SK-N-SH (cell line): ENCODE results near the gene CLSTN2. TPM values are rescaled to one million over a fixed set of nuclear protein-coding genes. Genes with fewer than 3 reads are reported as not detected.

Source experiments
- CTCF ChIA-PET: fragments of 300-600, 350-600 bp; formaldehyde crosslinking; extraction: SDS; loops from one replicate; lab custom pipeline; 2021; lab: Yijun Ruan, JAX
- POLR2A ChIA-PET: fragments of 350-600 bp; sonication (Branson Sonifier 250); formaldehyde crosslinking; extraction: SDS; loops from one replicate; lab custom pipeline; 2020; ENCODE audit warnings: antibody characterized with exemption, inconsistent platforms; lab: Yijun Ruan, JAX
- DNase-seq: peaks from one replicate; pipeline ENCODE4 v3.0.0; 2012
- H2AFZ ChIP-seq: fragments of 200-600 bp; sonication (generic); 2 replicates; pipeline ENCODE4 v1.8.1; 2016; ENCODE audit warnings: antibody characterized with exemption, mild to moderate bottlenecking, low read depth
- H3F3A ChIP-seq: fragments of 200-600 bp; sonication (generic); replicated peaks from 2 replicates; pipeline ENCODE3; 2016; ENCODE audit warnings: antibody characterized with exemption, mild to moderate bottlenecking; ENCODE audit not compliant: insufficient read depth
- H3K27ac ChIP-seq, 2 experiments: fragments of 200-500 bp in 1 of 2; fragments of 200-600 bp in 1 of 2; sonication (Bioruptor generic) in 1 of 2; sonication (generic), shearing (Covaris generic) in 1 of 2; 2 replicates each; pipeline versions ENCODE4 v1.5.1 to v1.6.1; 2014 to 2016; ENCODE audit warnings: low read depth in 2 of 2, inconsistent platforms in 1 of 2, low read length in 1 of 2, mild to moderate bottlenecking in 1 of 2, mixed read lengths in 1 of 2
- H3K27me3 ChIP-seq: fragments of 200-600 bp; sonication (generic), shearing (Covaris generic); 2 replicates; pipeline ENCODE4 v1.6.1; 2016; ENCODE audit warnings: mixed run types; ENCODE audit not compliant: insufficient read depth
- H3K36me3 ChIP-seq, 2 experiments: fragments of 200-500 bp in 1 of 2; fragments of 200-600 bp in 1 of 2; sonication (Bioruptor generic) in 1 of 2; sonication (generic) in 1 of 2; replicated peaks in 1 of 2; 2 replicates each; pipeline versions ENCODE3 to v1.5.1; 2014 to 2016; ENCODE audit warnings: low read length in 1 of 2, mild to moderate bottlenecking in 1 of 2; ENCODE audit not compliant: insufficient read depth in 2 of 2, control insufficient read depth in 1 of 2
- H3K4me1 ChIP-seq, 2 experiments: fragments of 200-500 bp in 1 of 2; fragments of 200-600 bp in 1 of 2; sonication (Bioruptor generic) in 1 of 2; sonication (generic), shearing (Covaris generic) in 1 of 2; 2 replicates each; pipeline versions ENCODE4 v1.5.1 to v1.6.1; 2014 to 2016; ENCODE audit warnings: low read depth in 1 of 2, low read length in 1 of 2, mixed run types in 1 of 2; ENCODE audit not compliant: insufficient read depth in 2 of 2, control insufficient read depth in 1 of 2
- H3K4me2 ChIP-seq: fragments of 200-600 bp; sonication (generic), shearing (Covaris generic); 2 replicates; pipeline ENCODE4 v1.6.1; 2017; ENCODE audit warnings: mixed run types
- H3K4me3 ChIP-seq, 2 experiments: fragments of 200-500 bp in 1 of 2; fragments of 200-600 bp in 1 of 2; sonication (Bioruptor generic) in 1 of 2; sonication (generic), shearing (Covaris generic) in 1 of 2; 2 replicates each; pipeline versions ENCODE4 v1.5.1 to v1.8.1; 2014 to 2016; ENCODE audit warnings: low read depth in 2 of 2, inconsistent platforms in 1 of 2, low read length in 1 of 2, mild to moderate bottlenecking in 1 of 2, mixed read lengths in 1 of 2, moderate library complexity in 1 of 2
- H3K79me2 ChIP-seq: fragments of 200-600 bp; sonication (generic); 2 replicates; pipeline ENCODE4 v1.8.1; 2017; ENCODE audit warnings: mild to moderate bottlenecking; ENCODE audit not compliant: insufficient read depth
- H3K9ac ChIP-seq: fragments of 200-600 bp; sonication (generic); 2 replicates; pipeline ENCODE4 v1.6.1; 2017; ENCODE audit warnings: mixed run types
- H3K9me2 ChIP-seq: fragments of 200-600 bp; sonication (generic); 2 replicates; pipeline ENCODE4 v1.6.1; 2017; ENCODE audit warnings: mixed run types
- H3K9me3 ChIP-seq: fragments of 200-600 bp; sonication (generic); 2 replicates; pipeline ENCODE4 v1.6.1; 2017; ENCODE audit warnings: mixed run types, mild to moderate bottlenecking, moderate library complexity
- H4K20me1 ChIP-seq: fragments of 200-600 bp; sonication (generic); 2 replicates; pipeline ENCODE4 v1.6.1; 2017; ENCODE audit warnings: mild to moderate bottlenecking, mixed run types; ENCODE audit not compliant: insufficient read depth
- FOSL2 ChIP-seq: IDR thresholded peaks from 2 replicates; pipeline ENCODE4 v1.4.0; 2012; ENCODE audit warnings: low read depth, mild to moderate bottlenecking, moderate library complexity, borderline replicate concordance
- FOXJ3 ChIP-seq: sonication (generic); formaldehyde crosslinking; IDR thresholded peaks from 2 replicates; pipeline ENCODE4 v1.5.1; 2020; ENCODE audit warnings: mild to moderate bottlenecking, missing genetic modification reagents
- NRF1 ChIP-seq: IDR thresholded peaks from 2 replicates; pipeline ENCODE4 v1.6.1; 2012; ENCODE audit warnings: low read depth, mild to moderate bottlenecking, low read length
- POLR2AphosphoS5 ChIP-seq: IDR thresholded peaks from 2 replicates; pipeline ENCODE4 v1.6.1; 2012; ENCODE audit warnings: low read depth, low read length
- RAD21 ChIP-seq: IDR thresholded peaks from 2 replicates; pipeline ENCODE4 v1.6.1; 2012; ENCODE audit warnings: mild to moderate bottlenecking, low read length
- RFX5 ChIP-seq: IDR thresholded peaks from 2 replicates; pipeline ENCODE4 v1.6.1; 2012; ENCODE audit warnings: mild to moderate bottlenecking, improper control_type of control experiment, low read length
- TAF1 ChIP-seq: IDR thresholded peaks from 2 replicates; pipeline ENCODE4 v1.6.1; 2012; ENCODE audit warnings: low read depth, mild to moderate bottlenecking, low read length, moderate library complexity, borderline replicate concordance
- WGBS: methylation state at CpG from one replicate; pipeline ENCODE4 v1.1.6; 2017; ENCODE audit warnings: low lambda C conversion rate; 5-methylcytosine and 5-hydroxymethylcytosine counted together
- polyA plus RNA-seq, 3 experiments: library from polyadenylated mRNA; depleted of rRNA; stranded (reverse); fragments of >200 nt; gene quantifications; 2 replicates each; pipeline ENCODE4 v1.2.3, GENCODE V29; 2012
- TF ChIP-seq, protein P1 (sequence below): fragments of 200-600 bp; sonication (generic); IDR thresholded peaks from 2 replicates; pipeline ENCODE4 v1.6.1; 2017; ENCODE audit warnings: antibody characterized with exemption, mild to moderate bottlenecking, moderate library complexity
- TF ChIP-seq, protein P2 (sequence below): fragments of 150-350 bp; IDR thresholded peaks from 2 replicates; pipeline ENCODE4 v1.6.1; 2016; ENCODE audit warnings: mild to moderate bottlenecking, low read depth, low read length
- TF ChIP-seq, protein P3 (sequence below): IDR thresholded peaks from 2 replicates; pipeline ENCODE4; 2012
- TF ChIP-seq, protein P4 (sequence below): IDR thresholded peaks from 2 replicates; pipeline ENCODE4 v1.4.0; 2012; ENCODE audit warnings: low read depth, borderline replicate concordance
- TF ChIP-seq, protein P5 (sequence below): IDR thresholded peaks from 2 replicates; pipeline ENCODE4 v1.6.1; 2012; ENCODE audit warnings: mild to moderate bottlenecking, low read depth, low read length, moderate library complexity

The CLSTN2 gene
- polyA plus RNA-seq, 1 of the 3 experiments (the other 2 are of a cell fraction), result 0.02 TPM

DNA sequence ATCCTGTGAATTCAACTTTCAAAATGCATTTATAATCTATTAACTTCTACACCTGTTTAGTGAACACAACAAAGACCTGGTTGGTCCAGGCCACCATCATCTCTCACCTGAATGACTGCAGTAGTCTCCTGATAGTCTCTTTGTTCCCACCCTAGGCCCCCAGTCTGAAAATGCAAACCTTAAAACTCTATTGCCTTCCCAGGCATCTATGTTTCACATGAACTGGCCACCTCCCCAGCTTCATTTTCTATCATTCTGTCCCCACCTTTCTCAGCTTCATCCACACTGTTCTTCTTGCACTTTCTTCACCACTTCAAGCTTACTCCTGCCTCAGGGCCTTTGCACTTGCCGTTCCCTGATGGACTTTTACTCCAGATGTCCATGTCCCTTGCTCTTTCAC lies 45.0 kb downstream of the CLSTN2 start:
- Histone ChIP-seq H3K4me2 (no peak overlapping the region), H3K27me3 (no peaks in the 10 kb centered on the region), H3K9ac (no peak overlapping the region), H3F3A (no peaks in the 10 kb centered on the region), H3K36me3 (no peaks in the 10 kb centered on the region), H4K20me1 (no peaks in the 10 kb centered on the region), H3K4me3 (no peak overlapping the region), H3K9me2 (no peaks in the 10 kb centered on the region), H3K4me1 (peaks cover 0 to 28% of the 10 kb centered on the region in 2 experiments; a peak in 2 of 4 replicates), H3K79me2 (no peaks in the 10 kb centered on the region), H2AFZ (no peak overlapping the region), H3K9me3 (no peaks in the 10 kb centered on the region), H3K27ac (no peak overlapping the region)
- 11% methylated on average over 1 of the region's 1 CpG for WGBS
- no peak for TF ChIP-seq FOSL2
- TF ChIP-seq, protein P1, sequence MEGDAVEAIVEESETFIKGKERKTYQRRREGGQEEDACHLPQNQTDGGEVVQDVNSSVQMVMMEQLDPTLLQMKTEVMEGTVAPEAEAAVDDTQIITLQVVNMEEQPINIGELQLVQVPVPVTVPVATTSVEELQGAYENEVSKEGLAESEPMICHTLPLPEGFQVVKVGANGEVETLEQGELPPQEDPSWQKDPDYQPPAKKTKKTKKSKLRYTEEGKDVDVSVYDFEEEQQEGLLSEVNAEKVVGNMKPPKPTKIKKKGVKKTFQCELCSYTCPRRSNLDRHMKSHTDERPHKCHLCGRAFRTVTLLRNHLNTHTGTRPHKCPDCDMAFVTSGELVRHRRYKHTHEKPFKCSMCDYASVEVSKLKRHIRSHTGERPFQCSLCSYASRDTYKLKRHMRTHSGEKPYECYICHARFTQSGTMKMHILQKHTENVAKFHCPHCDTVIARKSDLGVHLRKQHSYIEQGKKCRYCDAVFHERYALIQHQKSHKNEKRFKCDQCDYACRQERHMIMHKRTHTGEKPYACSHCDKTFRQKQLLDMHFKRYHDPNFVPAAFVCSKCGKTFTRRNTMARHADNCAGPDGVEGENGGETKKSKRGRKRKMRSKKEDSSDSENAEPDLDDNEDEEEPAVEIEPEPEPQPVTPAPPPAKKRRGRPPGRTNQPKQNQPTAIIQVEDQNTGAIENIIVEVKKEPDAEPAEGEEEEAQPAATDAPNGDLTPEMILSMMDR, result no peak
- TF ChIP-seq, protein P2, sequence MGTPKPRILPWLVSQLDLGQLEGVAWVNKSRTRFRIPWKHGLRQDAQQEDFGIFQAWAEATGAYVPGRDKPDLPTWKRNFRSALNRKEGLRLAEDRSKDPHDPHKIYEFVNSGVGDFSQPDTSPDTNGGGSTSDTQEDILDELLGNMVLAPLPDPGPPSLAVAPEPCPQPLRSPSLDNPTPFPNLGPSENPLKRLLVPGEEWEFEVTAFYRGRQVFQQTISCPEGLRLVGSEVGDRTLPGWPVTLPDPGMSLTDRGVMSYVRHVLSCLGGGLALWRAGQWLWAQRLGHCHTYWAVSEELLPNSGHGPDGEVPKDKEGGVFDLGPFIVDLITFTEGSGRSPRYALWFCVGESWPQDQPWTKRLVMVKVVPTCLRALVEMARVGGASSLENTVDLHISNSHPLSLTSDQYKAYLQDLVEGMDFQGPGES, result no peak
- no peak for TF ChIP-seq NRF1
- TF ChIP-seq, protein P3, sequence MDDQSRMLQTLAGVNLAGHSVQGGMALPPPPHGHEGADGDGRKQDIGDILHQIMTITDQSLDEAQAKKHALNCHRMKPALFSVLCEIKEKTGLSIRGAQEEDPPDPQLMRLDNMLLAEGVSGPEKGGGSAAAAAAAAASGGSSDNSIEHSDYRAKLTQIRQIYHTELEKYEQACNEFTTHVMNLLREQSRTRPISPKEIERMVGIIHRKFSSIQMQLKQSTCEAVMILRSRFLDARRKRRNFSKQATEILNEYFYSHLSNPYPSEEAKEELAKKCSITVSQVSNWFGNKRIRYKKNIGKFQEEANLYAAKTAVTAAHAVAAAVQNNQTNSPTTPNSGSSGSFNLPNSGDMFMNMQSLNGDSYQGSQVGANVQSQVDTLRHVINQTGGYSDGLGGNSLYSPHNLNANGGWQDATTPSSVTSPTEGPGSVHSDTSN, result no peak
- TF ChIP-seq, protein P4, sequence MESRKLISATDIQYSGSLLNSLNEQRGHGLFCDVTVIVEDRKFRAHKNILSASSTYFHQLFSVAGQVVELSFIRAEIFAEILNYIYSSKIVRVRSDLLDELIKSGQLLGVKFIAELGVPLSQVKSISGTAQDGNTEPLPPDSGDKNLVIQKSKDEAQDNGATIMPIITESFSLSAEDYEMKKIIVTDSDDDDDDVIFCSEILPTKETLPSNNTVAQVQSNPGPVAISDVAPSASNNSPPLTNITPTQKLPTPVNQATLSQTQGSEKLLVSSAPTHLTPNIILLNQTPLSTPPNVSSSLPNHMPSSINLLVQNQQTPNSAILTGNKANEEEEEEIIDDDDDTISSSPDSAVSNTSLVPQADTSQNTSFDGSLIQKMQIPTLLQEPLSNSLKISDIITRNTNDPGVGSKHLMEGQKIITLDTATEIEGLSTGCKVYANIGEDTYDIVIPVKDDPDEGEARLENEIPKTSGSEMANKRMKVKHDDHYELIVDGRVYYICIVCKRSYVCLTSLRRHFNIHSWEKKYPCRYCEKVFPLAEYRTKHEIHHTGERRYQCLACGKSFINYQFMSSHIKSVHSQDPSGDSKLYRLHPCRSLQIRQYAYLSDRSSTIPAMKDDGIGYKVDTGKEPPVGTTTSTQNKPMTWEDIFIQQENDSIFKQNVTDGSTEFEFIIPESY, result no peak
- TF ChIP-seq, protein P5, sequence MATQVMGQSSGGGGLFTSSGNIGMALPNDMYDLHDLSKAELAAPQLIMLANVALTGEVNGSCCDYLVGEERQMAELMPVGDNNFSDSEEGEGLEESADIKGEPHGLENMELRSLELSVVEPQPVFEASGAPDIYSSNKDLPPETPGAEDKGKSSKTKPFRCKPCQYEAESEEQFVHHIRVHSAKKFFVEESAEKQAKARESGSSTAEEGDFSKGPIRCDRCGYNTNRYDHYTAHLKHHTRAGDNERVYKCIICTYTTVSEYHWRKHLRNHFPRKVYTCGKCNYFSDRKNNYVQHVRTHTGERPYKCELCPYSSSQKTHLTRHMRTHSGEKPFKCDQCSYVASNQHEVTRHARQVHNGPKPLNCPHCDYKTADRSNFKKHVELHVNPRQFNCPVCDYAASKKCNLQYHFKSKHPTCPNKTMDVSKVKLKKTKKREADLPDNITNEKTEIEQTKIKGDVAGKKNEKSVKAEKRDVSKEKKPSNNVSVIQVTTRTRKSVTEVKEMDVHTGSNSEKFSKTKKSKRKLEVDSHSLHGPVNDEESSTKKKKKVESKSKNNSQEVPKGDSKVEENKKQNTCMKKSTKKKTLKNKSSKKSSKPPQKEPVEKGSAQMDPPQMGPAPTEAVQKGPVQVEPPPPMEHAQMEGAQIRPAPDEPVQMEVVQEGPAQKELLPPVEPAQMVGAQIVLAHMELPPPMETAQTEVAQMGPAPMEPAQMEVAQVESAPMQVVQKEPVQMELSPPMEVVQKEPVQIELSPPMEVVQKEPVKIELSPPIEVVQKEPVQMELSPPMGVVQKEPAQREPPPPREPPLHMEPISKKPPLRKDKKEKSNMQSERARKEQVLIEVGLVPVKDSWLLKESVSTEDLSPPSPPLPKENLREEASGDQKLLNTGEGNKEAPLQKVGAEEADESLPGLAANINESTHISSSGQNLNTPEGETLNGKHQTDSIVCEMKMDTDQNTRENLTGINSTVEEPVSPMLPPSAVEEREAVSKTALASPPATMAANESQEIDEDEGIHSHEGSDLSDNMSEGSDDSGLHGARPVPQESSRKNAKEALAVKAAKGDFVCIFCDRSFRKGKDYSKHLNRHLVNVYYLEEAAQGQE, result no peak
- TF ChIP-seq POLR2AphosphoS5, result no peak
- TF ChIP-seq FOXJ3 (CRISPR knock-in tag), result no peak
- no peak for TF ChIP-seq RAD21
- no peak for TF ChIP-seq RFX5
- TF ChIP-seq TAF1, result no peak
- ChIA-PET CTCF (interaction anchor here (1.5 to 1.9 kb wide), 3 partner anchors 42 to 71 kb away, joined by 3 to 5 read pairs (median 3); partner anchors contain the start of gene CLSTN2), POLR2A (no interaction called here)
- no peak for DNase-seq
